NCI-H1436 treated with DMSO at 0.1 percent for 48 hours (cell line): ENCODE results near the gene FDX2.

Source experiments
- DNase-seq: peaks from one replicate; lab custom pipeline; 2025; lab: John Stamatoyannopoulos, UW

The FDX2 gene

GRCh38 chr19:10332965-10333757 lies 17.3 kb upstream of the FDX2 start, which contains the start of gene RAVER1:
RAVER1 (minus strand) TSS chr19:10333529; CDS start chr19:10333507, 22 bp downstream.
- DNase-seq: peak; percentile 72

DNA sequence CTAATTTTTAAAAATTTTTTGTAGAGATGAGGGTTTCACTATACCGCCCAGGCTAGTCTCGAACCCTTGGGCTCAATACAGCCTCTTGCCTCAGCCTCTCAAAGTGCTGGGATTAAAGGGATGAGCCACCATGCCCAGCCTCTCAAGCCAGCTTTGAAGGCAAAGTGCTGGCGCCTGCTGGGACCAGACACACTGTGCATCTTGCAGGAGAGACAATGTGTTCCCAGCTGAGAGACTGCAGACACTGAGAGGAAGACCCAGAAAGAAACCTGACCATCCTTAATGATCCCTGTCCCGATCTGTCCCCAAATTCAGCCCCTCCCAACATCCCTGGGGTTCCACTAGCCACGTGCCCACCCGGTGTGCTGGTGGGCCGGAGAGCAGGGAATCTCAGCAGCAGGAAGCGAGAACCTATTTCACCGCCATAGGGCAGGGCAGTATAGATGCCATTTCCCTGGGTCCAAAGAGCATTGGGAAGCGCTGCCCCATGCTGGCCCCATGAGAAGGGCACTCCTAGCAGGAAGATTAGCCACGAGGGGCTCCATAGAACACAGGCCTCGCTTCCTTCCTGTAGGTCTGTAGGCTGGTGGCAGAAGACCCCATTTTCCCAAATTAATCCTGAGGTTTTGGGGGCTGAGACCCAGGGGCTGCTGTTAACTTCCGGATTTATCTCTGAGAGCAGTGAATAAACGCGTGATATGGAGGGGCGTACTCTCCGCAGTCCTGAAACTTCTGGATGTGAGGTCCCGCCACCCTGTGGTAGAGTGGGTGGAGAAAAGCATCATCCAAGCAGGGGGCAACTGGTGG lies 16.5 kb upstream of the FDX2 start:
- no peak for DNase-seq

GRCh38 chr19:10329555-10329954 lies 13.7 kb upstream of the FDX2 start:
- DNase-seq: no peak

GRCh38 chr19:10328558-10329429 lies 13.0 kb upstream of the FDX2 start:
- DNase-seq: no peak

DNA sequence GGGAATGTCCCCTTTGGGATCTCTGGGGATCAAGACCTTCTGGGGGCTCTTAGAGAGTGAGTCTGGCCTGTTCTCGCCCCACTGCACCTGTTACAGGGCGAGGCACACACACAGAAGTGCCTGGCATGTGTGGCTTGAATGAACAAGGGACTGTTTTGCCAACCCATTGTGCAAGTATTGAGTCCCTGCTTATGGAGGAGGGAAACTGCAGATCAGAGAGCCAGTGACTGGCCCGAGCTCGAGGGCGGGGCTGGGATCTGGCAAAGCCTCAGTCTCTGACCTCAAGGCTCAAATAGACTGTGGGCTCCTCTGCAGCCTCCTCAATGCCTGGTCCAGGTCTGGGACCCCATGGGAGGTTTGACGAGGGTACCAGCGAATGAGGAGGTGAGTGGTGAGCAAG lies 12.0 kb upstream of the FDX2 start:
- no peak for DNase-seq

DNA sequence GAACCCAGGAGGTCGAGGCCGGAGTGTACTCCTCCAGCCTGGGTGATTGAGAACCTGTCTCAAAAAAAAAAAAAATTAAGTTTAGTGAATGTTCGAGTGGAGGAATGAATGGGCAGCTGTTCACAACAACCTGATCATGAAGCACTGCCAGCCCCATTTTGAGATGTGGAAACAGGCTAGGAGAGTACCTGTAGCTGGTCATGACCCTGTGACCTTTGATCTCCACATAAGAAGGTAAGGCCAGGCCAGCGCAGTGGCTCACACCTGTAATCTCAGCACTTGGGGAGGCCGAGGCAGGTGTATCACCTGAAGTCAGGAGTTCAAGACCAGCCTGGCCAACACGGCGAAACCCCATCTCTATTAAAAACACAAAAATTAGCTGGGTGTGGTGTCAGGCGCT lies 9.9 kb upstream of the FDX2 start:
- DNase-seq: no peak

DNA sequence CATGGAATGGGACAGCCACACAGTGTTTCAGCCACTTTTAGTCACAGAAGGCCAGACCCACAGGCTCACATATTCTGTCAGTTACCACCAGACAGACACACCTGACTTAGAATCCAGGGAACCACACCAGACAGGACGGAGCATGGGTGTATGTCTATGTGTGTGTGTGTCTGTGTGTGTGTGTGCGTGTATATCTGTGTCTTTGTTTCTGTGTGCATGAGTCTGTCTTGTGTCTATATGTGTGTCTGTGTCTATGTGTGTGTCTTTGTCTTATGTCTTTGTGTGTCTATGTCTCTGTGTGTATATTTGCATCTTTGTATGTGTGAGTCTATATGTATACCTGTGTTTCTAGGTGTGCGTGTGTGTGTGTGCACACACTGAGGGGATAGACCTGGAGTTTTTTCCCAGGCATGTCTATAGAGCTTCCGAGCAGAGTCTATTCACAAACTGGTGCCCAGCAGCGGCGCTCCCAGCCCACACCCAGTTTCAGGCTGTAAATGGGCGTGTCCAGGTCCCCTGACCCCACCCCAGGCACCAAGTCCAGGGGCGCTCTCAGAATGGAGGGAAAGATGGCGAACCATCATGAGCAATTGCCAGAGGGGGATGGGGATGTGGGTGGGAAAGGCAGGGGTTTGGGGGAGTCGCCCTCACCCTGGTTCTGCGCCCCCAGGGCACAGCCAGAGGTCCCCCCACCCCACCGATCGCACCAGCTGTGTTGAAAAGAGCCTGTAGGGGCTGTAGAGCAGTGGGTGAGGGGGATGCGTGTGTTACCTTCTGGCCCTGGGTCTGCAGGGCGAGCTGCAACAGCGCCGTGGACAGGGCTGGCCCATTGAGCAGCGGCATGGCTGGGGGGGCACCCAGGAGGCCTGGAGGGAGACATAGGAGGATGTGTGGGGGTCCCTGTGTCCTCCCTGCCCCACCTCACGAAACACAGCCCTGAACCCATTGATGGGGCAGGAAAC lies 6.3 kb upstream of the FDX2 start:
- no peak for DNase-seq

DNA sequence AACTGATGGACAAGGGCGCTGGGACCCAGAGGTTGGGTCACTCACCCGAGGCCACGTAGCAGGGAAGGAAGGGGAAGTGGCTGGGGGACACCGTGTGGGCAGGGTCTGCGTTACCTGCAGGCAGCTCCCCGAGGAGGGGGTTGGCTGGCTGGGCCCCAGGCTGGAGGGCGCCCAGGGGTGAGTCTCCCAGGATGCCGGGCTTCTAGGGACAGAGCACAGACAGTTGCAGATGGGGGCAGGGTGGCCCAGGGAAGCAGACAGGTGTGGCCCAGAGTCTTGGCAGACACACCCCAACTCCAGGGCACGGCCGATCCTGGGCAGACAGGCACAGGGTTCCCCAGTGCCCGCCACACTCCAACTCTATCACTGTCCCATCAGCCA lies 5.6 kb upstream of the FDX2 start:
- DNase-seq: no peak

DNA sequence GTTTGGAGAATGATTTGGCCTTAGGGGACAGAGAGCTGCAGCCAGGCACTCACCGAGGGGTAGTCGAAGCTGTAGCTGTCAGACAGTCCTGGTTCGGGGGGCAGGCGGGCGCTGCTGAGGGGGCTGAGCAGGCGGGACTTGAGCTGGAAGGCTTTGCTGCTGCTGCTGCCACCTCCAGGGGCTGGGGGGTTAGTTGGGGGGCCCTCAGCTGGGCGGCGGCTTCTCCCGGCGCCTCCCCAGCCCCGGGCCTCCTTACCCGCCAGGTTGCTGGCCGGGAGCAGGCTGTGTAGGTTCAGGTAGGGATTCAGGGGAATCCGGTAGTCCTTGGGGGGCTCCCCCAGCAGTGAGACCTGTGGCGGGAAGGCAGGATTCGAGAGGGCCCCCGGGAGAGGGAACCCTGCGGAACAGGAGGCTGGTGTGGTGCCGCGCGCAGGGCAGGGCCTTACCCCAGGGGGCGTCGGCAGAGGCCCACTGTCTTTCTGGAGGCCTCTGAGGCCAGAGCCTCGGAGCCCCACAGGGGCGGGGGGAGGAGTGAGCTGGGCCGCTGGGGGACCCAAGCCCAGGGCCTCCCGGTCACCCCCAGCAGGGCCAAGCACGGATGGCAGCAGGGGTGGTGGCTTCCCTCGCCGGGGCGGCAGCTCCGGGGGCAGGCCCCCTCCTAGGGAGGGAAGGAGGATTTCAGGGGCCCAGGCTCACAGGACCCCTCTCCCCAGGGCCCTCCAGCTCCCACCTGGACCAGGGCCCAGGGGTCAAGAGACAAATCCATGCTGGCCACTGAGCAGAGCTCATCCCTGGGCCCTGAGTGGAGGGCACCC lies 5.0 kb upstream of the FDX2 start:
- DNase-seq: no peak

GRCh38 chr19:10318807-10319682 lies 3.2 kb upstream of the FDX2 start:
- DNase-seq: no peak

DNA sequence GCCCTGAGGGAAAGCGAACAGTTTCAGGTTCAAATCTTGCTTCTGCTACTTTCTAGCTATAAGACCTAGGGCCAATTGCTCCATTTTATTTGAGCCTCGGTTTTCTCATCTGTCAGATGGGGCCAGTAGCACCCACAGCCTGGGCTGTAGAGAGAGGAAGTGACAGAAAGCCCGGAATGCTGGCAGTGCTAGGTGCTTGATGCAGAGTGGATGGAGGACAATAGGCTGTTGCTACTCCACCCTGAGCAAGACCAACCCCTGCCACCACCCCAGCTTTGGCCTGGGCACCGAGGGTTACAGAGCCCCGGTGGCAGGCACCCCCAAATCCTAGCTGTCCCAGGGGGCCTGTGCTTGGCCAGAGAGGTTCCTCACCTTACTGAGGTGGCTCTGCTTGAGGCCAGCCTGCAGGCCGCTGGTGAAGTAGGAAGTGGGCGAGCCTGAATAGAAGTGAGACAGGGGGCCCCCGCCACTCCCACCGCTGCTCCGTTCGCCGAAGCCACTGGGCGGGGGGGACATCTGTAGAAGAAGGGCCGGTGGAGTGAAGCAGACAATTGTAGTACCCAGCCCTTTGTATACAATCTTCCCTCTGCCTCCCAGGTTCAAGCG lies 2.1 kb upstream of the FDX2 start:
- no peak for DNase-seq

DNA sequence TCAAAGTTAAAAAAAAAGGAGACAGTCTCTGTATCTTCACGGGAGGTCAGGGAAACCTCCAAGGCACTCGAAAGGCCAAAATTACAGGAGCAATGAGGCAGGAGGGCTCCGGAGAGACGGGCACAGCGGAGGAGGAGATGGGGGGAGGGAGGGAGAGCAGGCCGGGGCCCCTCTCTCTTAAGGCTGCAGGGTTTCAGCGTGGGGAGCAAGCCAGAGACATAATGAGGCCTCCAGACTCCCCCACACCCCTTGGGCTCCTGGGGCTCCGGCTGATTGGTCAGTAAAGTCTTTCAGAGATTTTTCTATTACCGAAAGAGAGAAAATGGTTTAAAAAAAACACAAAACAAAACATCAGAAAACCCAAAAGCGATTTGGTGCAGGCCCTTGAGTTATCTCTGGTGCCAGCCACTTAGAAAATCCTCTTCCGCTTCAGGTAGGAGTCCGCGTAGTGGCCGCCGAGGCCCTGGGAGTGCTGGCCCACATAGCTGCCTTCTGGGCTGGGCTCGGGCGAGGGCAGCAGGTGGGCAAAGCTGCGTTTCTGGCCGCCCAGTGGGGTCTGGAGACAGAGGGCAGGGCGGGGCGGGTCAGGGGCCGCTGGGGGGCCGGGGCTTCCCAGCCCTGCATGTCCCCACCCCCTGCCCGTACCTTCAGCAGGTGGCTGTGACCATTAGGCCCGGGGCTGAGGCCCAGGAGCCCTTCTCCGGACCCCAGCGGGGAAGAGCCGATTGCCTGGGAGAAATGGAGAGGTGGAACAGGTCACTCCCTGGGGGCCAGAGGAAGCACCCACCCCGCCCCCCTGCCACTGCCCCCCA lies 1.4 kb upstream of the FDX2 start:
- no peak for DNase-seq

DNA sequence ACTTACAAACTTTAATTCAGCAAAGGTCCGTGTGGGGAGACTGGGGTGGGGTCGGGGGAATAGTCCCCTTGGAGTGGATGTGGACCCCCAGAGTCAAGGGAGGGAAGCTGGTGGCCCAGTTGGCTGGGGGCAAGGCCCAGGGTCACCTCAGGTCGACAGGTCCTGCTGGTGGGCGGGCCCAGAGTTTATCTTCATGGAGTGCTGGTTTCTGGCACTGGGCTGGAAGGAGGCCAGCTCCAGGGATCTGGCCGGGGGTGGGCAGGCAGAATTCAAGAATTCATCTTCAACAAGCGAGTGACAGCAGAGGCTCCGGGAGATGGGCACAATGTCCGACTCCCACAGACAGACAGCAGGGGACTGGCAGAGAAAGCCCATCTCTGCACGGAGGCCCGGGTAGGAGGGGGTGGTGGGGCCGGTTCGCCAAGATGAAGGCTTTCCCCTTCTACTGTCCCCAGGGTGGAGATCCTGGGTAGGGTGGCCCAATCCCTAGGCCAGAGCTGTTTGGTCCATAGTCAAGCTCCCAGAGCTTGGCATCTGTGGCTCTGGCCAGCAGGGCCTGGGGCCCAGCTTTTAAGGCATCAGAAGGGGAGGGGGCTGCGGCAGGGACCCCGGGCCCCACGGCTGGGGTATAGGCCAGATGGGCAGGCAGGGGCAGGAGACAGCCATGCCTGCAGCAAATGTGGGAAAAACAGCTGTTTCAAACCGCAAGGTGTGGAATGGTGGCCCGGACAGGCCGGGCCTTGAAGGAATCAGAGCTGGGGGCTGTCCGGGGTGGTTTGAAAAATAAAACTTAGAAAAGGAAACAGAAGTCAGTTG lies 622 bp upstream of the FDX2 start:
- no peak for DNase-seq

DNA sequence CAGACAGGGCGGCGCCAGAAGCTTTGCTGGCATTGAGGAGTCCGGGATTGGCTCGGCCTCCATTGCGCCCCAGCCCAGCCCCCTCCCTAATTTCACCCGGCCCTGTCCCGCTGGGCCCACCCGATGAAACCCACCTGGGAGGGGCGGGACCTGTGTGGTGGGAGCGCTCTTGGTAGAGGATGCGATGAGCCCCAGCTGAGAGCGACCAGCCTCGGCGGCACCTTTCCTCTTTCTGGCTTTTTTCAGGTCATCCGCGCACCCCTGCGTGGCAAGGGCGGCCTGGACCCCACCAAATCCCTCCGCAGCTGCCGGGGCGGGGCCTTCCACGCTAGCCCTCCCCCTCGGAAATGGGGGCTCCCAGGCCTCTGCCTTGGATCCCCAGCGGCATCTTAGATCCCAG lies 6.4 kb downstream of the FDX2 start, which contains the start of gene ZGLP1:
ZGLP1 (minus strand) TSS at position 393 of the 400 bp plus-strand sequence.
- no peak for DNase-seq

- DNase-seq: no peak
These were observed 9.5 kb downstream of the FDX2 start for GRCh38 chr19:10306327-10306726.

DNA sequence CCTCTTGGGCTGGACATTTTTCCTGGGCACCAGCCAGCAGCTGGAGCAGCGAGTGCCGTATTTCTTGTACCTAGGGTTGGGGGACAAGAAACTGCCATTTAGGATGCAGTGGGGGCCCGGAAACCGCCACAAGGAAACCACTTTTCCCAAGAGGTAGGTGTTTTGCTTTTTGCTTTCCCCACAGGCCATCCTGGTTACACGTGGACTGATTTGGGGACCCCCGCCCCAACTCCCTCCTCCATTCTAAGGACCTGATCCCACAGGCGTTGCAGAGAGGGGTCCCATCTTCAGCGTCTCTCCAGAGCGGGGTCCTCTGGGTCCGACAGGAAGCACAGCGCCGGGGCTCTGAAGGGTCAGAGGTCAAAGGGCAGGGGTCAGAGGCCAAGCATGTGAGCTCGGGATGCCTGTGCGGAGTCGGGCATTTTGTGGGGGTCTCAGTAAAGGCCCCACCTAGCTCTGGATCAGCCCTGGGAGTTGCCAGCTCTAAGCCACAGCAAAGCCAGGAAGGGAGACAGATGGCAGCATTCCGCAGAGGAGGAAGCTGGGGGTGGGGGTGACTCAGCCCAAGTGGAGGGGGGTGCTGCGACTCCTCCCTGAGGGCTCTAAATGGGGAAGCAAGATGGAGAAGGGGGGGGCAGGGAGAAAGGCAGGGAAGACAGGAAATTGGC lies 10.5 kb downstream of the FDX2 start:
- DNase-seq: no peak
